Sciatic nerve (tissue), 2 donors: ENCODE data around the gene TENM4. TPM values are rescaled to one million over a fixed set of nuclear protein-coding genes. Genes with fewer than 3 reads are reported as not detected.
A peak's percentile ranks its signal among the peaks of the same experiment; 100 is the strongest.

Source experiments
- ATAC-seq: fragments of 200-7000 bp; cut with Tn5 transposase; one replicate; pipeline ENCODE4 v1.9.1; 2020; ENCODE audit warnings: mild to moderate bottlenecking, moderate library complexity
- DNase-seq: peaks from one replicate; pipeline ENCODE4 v3.0.0-alpha.2; 2020; ENCODE audit warnings: low spot score
- intact Hi-C: fragments of 100-400 bp; cut with DNase I; formaldehyde crosslinking; loops from one replicate; pipeline ENCODE4 v1.14.2; 2022
- total RNA-seq: library from RNA; stranded (reverse); fragmentation: NEBNext Ultra II Directional; extraction: Animal tissue kit (Norgen Biotek cat#: 25700); gene quantifications from one replicate; pipeline ENCODE4 v1.2.1, GENCODE V29; 2021
- donor health status: DM: no; HTN: no; CAD: no.
- donor health status: DM: no; HTN: no; CAD: no.

TENM4 gene
- total RNA-seq, 1 donor from 2014 or later = 16.5 TPM

DNA sequence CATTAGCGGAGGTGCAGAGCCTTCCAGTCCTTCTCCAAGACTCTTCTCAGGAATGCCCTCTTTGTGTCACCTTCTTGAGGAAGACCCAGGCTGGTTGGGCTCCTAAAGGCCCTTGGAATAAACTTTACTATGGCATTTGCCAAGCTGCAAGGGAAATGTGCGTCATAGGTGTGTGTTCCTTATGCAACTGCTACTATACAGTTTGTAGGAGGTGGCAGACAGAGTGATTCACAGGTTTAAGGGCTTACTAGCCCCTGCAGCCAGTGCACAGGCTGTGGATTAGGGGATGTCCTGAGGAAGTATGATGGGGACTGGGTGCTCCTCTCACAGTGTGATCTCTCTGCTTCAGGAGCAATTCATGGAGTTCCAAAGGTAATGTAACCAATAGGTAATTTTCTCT lies 74.6 kb downstream of the TENM4 start:
- DNase-seq (no peak), ATAC-seq (no peak)
- intact Hi-C loops = no loop called here

DNA sequence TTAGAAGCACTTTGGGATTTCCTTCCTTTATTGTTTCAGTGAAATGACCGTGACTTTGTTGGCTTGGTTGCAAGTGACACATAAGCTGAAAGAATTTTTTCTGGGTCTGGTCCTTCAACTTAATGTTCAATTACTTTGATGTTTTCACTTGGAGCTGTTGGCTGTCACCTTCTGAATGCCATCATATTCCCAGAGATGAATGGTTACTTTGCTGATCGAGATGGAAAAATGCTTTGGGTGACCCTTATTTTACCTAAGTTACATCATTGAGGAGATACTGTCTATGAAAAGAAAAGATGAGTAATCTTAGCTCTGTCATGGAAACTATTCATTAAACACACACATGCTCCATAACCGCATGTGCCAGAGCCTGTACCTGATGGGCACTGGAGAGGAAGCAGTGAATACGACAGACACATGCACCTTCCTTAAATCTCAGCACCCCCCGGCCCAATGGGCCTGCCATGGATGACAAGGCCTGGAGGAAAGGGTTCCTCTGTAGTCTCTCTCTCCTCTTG lies 76.9 kb downstream of the TENM4 start:
- intact Hi-C loops = no loop called here
- ATAC-seq (no peak), DNase-seq (no peak)

DNA sequence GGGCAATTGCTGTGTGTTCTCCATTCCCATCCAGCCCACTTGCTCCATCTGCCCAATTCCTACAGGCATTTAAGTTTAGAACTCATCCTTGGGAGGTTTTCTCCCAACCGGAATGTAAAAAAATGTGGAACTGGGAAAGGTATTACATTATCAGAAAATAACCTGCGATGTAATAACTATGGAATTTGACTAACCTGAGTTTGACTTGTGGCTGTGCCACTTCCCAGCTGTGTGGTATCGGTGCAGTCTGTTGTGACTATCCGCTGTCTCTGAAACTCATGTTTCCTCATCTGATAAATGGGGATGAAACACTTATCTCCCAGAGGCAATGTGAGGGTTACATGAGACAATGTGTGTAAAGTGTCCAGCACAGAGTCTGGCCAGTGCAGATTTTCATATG lies 77.6 kb downstream of the TENM4 start:
- intact Hi-C loops = no loop called here
- ATAC-seq (no peak), DNase-seq (no peak)

DNA sequence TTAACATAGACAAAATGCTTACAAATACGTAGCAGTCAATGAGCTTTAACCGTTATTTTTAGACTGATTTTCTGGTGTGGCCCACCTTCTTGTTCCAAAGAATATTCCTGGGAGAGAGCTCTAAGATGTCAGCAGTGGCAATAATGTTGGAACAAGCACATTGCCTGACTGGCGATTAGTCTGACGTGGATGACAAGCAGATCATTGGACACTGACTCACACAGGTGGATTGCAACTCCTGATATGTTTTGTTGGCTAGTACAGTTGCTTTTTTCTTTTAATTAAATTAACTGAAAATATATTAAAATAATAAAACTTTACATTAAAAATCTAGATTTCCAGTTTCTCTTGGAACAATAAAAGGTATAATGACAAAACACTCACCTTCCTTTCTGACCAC lies 78.0 kb downstream of the TENM4 start:
- ATAC-seq = no peak
- no peak for DNase-seq
- intact Hi-C loops = no loop called here

DNA sequence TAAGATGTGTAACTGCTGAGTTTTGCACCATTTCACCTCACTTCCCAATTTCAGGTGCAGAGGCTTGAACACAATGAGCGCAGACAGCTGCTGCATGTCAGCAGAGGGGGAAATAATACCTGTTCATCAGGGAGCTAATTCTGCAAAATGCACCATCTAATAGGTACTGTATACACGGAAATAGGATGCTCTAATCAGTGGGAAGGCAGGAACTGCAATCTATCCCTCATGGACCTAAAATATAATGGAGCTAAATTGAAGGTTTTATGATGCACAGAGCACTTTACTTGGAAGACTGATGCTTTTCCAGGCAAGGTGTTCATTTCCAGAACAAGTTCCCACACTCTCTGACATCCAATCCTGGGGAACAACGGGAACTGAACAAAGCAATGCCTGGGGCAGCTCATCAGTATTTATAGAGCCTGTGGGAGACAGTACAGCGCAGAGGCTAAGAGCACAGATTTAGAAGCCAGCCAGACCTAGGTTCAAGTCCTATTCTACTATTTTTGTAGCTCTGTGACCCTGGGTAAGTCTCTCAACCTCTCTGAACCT lies 78.5 kb downstream of the TENM4 start:
- intact Hi-C loops = no loop called here
- no peak for DNase-seq
- no peak for ATAC-seq

DNA sequence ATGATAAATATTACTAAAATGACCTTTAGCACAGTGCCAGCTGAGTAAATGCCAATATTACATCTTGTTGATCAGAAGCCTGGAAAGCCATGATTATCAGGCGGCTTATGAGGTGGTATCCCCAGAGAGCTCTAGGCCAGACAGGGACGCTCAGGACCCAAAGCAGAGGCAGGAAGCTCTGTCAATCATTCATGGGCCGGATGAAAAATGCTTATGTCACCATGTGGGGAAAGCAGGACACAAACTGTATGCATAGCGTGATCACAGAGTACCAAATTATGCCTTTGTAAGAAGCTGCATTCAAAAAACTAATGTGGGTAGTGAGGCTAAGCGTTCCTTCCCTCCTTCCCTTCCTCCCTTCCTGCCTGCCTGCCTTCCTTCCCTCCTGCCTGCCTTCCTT lies 82.6 kb downstream of the TENM4 start:
- ATAC-seq (no peak), DNase-seq (no peak)
- intact Hi-C loops = no loop called here

DNA sequence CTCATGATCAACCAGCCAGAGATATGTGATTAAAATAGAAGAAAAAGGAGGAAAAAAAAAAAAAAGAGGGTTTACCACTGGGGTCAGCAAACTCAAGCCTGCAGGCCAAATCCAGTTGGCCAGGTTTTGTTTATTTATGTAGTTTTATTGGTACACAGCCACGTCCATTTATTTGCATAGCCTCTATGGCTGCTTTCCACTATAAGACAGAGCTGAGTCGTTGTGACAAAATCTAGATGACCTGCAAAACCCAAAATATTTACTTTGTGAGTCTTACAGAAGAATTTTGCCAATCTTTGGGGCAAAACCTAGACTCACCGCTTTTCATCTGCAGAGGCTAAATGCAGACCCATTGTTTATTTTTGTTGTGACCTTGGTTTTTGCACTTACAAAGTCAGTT lies 87.1 kb downstream of the TENM4 start:
- intact Hi-C loops = no loop called here
- DNase-seq = no peak
- ATAC-seq = no peak

DNA sequence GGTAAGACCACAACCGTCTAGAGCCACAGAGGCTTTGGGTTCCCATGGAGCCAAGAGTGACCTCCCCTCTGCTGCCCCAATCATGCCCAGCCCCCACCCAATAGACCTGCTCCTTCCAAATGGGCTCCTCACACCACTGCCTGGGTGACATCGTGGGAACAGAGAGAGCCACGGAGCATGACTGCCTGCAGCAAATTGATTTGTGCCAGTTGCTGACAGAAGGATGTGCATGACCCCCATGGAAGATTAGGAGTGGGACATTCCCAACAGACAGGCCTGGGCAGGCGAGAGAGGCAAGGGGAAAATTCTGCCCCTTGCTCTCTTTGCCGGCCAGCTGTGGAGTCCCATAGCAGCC lies 88.5 kb downstream of the TENM4 start:
- intact Hi-C loops = no loop called here

DNA sequence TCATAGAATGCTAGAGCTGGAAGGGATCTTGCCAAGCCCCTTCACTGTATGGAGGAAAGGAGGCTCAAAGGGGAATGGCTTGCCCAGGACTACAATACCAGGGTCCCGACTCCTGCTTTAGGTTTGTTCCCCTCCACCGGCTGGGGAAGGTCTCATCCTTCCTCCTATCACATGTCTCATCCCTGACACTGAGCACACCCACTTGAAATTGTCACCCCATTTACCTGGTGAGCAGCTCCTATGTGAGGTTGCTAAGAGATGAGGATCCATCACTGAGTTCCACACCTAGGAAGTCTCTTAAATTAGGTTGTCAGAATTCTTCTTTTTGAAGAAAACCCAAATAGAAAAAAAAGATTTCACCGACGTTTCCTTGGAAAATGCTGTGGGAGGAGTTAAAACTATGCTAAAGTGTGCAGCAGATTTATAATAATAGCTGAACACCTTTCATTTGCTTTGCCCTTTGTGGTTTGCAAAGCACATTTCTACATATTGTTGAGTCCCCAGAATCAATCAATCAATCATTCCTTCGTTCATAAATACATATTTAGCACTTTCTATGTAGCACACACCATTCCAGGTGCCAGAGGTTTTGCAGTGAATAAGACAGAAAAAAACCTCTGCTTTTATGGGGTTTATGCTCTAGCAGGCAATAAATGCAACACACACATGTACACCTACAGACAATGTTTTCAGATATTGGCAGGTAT lies 91.7 kb downstream of the TENM4 start:
- intact Hi-C loops = no loop called here
- ATAC-seq (no peak), DNase-seq (no peak)

More for the DNA sequence above, 88.5 kb downstream of the TENM4 start:
- ATAC-seq = no peak
- no peak for DNase-seq

DNA sequence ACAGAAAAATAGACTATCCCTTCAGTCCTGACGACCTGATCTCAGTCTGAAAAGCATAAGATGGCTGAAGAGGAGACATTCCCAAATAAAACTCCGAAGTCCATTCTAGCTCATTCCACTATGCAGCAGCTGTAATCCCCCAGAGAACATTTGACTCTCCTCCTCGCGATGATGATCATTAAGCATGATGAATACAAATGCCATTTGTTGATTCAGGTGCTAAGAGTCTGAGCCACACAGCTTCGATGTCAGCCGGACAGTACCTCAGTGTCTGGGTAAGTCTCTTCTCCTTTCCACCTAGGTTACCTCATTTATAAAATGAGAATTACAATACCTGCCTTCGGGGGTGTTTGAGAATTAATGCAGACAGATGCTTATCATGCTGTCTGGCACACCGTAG lies 94.8 kb downstream of the TENM4 start:
- intact Hi-C loops = no loop called here
- peak; percentile 80 for ATAC-seq
- no peak for DNase-seq

DNA sequence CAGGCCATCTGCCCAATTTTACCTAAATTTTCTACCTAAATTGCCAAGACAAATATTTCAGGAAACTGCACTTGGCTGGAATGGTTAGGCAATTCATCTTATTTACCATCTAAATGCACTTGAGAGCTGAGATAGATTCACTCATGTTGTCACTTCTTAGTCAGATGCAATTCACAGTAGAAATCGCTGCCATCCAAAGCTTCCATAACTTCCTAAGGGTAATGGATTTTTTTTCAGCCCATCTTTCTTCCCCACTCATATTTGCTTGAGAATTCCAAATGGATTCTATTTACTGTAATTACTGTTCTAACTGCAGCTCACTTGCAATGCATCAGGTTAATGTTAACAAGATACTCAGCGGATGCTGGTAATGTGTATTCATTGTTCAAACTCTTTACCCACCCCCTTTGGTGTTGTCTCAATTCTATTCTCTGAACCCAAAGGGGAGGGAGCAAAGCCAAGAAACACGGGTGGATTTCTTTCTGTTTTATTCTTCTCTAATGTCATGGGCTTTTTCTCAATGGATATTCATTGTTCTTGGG lies 96.0 kb downstream of the TENM4 start:
- no peak for ATAC-seq
- no peak for DNase-seq
- intact Hi-C loops = no loop called here

DNA sequence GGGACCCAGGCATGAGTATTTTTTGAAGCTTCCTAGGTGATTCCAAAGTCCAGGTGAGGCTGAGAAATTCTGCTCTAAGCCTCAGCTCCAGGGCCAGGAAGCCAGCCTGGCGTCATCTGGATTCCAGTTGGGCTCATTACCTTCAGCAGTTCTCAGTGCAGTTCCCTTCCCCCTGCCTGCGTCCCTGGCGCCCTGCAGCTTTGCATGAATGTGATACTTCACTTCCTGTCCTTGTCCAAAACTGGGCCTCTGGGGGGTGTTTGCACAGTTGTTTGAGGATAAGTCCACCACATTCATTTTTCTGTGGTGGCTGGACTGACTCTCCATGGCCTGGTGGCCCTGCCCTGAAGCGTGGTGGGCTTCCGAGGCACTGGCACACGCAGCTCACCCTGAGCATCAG lies 98.1 kb downstream of the TENM4 start:
- no peak for ATAC-seq
- intact Hi-C loops = no loop called here

DNA sequence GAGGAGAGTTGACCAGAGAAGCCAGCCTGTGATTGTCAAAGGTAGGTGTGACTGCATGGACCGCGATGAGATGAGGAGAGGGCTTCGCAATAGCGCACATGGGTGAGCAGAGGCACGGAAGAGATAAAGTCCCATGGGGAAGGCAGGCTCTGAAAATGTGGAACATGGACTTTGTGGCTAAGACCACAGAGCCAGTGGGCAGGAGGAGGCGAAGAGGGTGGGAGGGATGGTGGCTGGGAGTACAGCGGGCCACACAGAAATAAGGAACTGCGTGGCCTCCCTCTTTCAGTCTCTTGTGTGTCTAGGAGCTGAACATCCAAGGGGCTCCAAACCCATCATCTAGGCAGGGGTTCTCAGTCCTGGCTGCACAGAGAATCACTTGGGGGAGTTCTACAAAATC lies 98.6 kb downstream of the TENM4 start:
- intact Hi-C loops = no loop called here
- no peak for ATAC-seq

More for the DNA sequence above, 98.1 kb downstream of the TENM4 start:
- no peak for DNase-seq

DNA sequence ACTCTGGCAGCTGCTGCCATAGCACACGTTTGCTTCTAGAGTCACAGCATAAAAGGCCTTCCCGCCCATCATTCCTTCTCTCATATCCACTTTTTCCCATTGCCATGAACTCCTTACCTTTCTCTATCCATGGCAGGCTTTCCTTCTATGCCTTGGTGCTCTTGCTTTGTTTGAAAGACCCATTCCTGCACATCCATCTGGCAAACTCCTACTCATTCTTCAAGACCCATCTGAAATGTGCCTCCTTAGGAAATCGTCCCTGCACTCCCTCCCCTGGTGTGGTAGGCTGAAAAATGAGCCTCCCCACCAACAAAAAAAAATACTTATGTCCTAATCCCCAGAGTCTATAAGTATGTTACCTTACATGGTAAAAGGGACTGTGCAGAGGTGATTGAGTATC lies 100.3 kb downstream of the TENM4 start:
- no peak for ATAC-seq
- no peak for DNase-seq
- intact Hi-C loops = no loop called here

More for the DNA sequence above, 98.6 kb downstream of the TENM4 start:
- no peak for DNase-seq

DNA sequence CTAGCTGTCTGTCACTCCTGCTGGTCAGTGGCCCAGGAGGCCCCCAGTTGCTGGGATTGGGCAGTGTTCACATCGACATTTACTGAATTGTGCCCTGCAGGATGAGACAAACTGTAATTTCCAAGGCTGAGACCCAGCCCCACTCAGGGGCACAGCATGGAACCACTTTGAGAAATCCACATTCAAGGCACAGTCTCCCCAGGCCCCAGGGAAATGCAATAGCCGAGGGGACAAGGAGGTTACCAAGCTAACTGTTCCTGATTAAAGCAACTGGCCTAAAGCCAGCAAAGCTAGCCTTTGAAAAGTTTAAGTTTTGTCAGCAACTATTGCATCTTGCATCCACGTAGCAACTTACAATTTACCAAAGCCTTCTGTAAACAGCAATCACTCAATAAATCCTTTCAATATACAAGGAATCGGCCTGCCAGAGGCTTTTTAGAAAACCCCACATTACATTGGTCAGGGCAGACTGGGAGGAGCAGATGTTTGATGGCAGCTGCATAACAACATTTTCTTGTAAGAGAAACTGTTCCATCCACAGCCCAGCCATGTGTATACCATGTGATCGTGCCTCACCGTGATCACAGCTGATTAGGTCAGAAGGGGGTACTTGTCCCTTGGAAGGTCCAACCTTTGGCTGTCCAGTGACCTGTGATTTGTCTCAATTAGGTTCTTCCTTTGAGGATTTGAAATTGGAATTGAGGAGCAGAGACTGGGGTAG lies 103.9 kb downstream of the TENM4 start:
- intact Hi-C loops = no loop called here
- no peak for DNase-seq
- ATAC-seq = no peak

DNA sequence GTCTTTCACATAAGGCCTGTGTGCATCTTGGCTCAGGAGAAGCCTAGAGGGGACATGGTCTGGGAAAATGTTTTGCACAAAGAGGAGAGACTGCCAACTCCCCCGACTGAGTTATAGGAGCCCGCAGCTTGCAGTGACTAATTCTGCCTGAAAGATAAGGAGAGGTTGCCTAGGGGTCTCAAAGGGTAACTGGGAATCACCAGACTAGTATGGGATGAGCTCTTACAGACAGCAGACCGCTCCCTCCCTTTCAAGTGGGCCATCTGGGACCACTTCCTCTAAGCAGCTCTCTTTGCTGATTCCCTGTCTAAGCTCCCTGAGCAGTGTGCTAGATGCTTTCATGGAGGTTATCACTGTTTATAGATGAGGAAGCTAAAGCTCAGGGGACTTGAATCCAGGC lies 105.1 kb downstream of the TENM4 start:
- intact Hi-C loops = no loop called here
- no peak for ATAC-seq
- no peak for DNase-seq

DNA sequence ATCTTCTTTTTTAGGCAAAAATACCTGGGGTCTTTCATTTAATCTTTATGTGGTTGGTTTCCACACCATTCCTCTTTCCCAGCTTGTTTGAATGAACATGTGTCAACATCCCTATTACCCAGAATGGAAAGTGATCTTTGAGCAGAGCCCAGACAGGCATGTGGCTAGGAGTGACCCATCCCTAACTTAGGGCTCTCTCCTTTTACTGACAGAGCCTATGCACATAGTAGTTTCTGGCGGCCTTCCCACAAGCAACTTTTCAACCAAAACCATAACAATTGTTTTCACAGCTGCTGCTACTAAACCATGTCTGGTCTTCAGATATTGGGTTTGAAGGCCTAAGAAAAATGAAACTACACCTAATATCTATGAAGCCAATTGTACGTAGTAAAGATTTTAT lies 107.5 kb downstream of the TENM4 start:
- intact Hi-C loops = no loop called here
- DNase-seq (no peak), ATAC-seq (no peak)

DNA sequence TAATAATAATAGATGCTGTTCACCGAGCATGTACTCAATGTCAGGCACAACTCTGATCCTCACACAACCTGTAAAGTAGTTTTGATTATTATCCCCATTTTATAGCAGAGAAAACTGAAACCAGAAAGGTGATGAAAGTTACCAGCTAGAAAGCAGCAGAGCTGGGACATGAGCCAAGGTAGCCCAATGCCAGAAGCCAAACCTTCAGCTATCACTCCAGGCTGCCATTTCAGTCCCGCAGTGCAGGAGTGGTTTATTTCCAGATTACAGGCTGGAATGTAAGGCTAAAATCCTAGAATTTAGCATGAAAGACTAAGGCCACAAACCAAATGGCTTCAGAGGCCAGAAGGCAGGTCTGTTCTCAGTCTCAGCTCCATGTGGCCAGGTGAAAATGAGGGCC lies 108.8 kb downstream of the TENM4 start:
- DNase-seq (no peak), ATAC-seq (no peak)
- intact Hi-C loops = no loop called here

DNA sequence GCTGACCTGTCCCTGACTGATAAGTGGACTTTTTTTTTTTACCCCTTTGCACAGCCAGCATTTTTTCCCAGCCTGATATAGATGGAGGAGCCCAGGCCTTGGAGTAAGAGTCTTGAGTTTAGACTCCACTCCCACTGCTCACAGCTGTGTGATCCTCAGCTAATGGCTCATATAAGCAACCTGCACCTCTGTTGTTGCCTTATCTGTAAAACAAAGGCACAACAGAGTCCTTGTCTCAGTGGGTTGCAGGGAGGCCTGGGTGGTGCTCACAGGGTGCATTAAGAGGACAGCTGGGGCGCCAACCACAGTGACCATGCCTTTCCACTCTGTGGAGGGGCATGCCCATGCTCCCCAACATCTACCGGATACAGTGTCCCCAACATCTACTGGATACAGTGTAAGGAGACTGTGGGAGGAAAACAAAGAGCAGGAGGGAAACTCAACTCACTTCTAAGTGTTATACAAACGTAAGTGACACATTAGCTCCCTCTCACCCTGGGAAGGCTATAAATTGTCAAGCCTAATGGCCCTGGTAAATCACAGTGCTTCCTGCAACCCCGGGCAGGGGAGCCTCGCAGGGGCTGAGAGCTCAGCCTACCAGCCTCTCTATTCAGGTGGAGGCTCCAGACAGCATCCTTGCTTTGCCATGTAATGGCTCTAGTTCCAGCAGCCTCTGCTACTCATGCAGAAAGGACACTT lies 109.5 kb downstream of the TENM4 start:
- intact Hi-C loops = no loop called here
- no peak for DNase-seq
- ATAC-seq = no peak

DNA sequence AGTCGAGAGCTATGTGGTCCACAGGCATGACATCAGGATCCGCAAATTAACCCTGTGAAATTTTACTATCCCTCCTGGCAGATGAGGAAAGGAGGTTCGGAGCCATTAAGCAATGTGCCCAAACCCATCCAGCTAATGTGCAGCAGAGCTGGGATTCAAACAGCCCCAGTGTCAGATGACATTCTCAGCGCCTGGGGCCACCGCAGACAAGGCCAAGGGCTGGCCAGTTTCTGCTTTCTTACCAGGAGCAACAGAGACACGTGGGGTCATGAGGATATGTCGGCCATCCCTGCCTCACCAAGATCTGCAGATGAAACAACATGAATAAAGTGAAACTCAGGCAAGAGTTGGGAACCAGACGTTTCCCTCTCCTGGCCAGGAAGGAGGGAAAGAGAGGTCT lies 110.2 kb downstream of the TENM4 start:
- intact Hi-C loops = no loop called here
- no peak for ATAC-seq

More for the DNA sequence above, 110.2 kb downstream of the TENM4 start:
- DNase-seq = no peak
